GM18867 (cell line): ENCODE results near the gene HEPACAM2.

ENCODE experiments used
- ATAC-seq: cut with Tn5 transposase; IDR thresholded peaks from one replicate; pipeline ENCODE4 v1.9.1; 2021; ENCODE audit warnings: mild to moderate bottlenecking, moderate library complexity; ENCODE audit not compliant: unreplicated experiment

The HEPACAM2 gene

GRCh38 chr7:93226310-93226709 is at the start of gene HEPACAM2:
HEPACAM2 (minus strand) TSS chr7:93226469.
- no peak for ATAC-seq

DNA sequence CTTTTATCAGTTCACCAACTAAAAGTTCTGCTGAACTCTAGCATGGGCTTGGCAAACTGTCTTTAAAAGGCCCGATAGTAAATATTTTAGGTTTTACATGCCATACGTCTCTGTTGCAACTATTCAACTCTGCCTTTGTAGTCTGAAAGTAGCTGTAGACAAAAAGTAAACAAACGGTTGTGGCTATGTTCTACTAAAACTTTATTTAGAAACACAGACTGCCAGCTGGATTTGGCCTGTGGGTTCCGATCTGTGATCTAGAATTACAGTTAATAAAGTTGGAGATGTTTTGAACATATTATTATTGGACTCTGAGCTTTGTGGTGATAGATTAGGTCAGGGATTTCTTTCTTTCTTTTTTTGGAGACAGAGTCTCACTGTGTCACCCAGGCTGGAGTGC is 39.0 kb upstream of the HEPACAM2 start:
- no peak for ATAC-seq

- no peak for ATAC-seq
These were observed 36.3 kb upstream of the HEPACAM2 start for GRCh38 chr7:93262535-93262934.

DNA sequence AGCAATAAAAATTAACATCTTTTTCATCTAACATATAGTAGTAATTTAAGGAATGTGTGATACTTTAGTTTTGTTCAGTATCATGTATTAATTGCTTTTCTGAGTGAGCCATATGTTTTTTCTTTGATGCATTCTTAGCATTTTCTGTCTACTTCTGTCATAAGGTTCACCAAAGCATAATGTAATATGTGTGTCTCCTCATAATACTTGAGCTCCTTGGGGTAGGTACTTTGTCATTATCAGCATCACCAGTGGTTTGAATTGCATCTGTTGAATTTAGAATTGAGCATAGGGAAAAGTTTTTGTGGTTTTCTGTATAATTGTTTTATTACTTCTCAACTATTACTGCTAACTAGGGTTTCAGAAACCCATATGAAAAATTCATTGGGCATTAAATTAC is 32.4 kb upstream of the HEPACAM2 start:
- no peak for ATAC-seq

DNA sequence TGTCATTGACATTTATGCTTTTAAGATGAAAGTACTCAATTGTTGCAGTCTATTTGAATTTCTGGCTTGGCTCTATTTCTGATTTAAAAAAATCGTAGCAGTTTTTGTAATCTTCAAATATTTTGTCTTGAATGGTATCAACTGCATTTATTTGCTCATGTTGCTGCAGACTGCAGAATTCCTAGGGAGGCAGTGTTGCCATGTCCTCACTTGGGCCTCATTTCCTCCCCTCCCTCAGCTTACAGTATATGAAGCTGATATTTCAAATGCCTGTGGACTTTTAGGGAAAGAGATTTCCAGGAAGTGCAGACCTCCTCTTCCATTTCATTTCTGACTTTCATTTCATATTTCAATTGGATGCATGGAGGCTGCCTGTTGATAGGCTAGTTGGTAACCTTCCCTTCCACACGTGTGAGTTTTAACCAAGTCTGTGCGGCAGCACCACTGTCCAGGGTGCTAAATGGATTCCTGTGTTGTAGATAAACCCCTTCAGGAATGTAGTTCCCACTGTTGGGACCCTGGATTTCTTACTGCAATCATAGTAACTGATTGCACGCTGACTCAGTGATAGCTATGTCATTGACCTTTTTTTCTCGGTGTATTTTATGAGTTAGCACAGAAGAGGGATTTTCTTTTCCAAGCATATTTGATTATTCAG is 23.4 kb upstream of the HEPACAM2 start:
- no peak for ATAC-seq

GRCh38 chr7:93245525-93246432 is 19.5 kb upstream of the HEPACAM2 start:
- ATAC-seq = no peak

DNA sequence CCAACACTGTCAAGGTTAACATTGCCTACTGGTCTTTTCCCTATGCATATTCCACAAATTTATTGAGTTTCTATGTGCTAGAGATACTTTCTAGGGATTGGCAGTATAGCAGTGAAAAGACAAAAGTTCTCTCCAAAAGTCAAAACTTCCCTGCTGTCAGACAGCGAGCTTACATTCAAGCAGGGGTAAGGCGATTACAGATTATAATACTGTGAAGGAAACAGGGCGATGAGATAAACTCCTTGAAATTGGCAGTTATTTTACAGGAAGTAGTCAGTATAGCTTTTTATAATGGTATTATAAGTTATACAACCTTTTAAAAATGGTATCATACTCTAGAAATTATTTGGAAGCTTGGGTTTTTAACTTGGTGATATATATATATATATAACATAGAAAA is 15.8 kb upstream of the HEPACAM2 start:
- ATAC-seq = no peak

DNA sequence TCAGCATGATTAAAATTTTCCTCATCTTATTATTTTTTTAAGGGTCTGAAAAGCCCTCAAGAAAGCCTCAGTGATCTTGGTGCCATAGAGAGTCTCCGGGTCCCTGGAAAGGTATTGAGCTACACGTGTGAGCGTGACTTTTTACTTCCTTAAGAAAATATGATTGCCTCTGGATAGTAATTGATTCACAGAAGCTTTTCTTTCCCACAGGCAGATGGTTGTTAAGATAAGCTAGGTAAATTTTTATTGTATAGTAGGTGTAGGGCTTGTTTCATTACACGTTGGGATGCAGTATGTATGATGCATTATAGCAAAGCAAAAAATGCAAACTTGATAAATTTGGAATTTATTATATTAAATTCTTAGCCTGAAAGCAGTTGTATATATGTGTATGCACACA is 13.6 kb upstream of the HEPACAM2 start:
- ATAC-seq = no peak

- no peak for ATAC-seq
These were observed 12.5 kb upstream of the HEPACAM2 start for GRCh38 chr7:93238748-93239147.

DNA sequence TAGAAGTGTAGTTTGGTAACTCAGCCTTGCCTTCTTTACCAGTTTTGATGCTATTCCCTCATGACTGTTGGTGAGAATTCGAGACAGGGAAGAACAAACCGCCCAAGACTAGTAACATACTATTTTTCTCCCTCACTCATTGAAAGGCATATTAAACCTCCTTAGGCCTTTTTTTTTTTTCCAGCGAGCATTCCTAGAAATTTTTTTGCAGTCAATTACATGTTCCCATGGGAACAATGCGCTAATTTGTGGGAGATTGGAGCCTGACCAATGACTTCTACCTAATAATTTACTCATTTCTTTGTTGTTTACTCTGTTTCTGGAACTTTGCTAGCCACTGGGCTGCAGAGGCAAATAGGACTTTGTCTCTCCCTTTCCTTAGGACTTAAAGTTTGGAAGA is 11.9 kb upstream of the HEPACAM2 start:
- ATAC-seq = no peak

- no peak for ATAC-seq
These were observed 9.3 kb upstream of the HEPACAM2 start for GRCh38 chr7:93235541-93235940.

DNA sequence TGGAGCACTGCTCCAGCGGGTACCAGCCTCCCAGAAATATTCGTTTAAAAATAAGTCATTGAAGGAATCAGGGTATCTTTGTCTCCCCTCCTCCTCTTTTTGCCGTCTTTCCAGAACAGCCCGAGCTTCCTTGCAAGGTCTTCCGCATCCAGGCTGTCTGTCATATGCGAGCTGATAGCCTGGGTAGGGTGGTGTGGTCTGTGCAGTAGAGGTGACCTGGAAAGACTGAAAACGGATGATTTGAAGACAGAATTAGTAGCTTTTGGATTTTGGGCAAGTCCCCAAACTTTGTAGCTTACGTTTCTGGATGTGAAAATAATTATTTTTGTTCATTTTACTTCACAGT is 6.4 kb upstream of the HEPACAM2 start:
- no peak for ATAC-seq

GRCh38 chr7:93231799-93232672 is 5.8 kb upstream of the HEPACAM2 start, which contains the start of gene VPS50:
VPS50 (plus strand) TSS chr7:93232366; CDS start chr7:93232468, 102 bp downstream.
- ATAC-seq = peak; percentile 99

DNA sequence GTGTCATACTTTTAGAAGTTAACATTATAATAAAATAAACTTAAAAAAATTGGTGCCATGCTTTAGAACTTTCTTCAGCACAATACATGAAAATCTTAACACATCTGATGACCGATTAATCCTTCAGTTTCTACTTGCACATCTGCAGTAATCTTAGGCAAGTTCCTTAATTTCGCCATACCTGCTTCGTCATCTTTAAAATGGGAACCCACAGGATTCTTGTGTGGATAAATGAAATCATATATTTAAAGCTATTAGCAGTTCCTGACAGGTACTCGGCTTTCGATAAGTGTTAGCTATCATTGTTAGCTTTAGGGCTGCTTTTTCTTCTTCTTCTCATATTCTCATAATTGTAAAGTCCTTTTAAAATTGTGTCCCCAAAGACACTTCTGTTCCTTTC is 5.0 kb upstream of the HEPACAM2 start:
- no peak for ATAC-seq

GRCh38 chr7:93228302-93228701 is 2.0 kb upstream of the HEPACAM2 start:
- peak; percentile 23 for ATAC-seq

DNA sequence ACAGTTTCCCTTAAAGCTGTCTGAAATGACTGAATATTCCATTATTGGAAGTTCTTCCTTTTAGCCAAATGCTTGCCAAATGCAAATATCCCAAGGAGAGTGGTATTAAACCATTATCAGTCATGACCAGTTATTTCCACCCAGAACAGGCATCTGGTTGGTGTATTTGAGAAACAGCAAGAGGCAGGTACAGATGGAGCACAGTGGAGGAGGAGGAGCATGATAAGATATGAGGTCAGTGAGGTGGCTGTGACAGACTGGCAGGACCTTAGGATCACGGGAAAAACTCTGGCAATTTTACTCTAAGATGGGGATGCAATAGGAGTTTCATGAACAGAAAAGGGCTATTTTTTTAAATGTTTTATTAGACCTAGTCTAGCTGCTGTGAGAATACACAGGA is 6.4 kb downstream of the HEPACAM2 start:
- ATAC-seq = no peak

DNA sequence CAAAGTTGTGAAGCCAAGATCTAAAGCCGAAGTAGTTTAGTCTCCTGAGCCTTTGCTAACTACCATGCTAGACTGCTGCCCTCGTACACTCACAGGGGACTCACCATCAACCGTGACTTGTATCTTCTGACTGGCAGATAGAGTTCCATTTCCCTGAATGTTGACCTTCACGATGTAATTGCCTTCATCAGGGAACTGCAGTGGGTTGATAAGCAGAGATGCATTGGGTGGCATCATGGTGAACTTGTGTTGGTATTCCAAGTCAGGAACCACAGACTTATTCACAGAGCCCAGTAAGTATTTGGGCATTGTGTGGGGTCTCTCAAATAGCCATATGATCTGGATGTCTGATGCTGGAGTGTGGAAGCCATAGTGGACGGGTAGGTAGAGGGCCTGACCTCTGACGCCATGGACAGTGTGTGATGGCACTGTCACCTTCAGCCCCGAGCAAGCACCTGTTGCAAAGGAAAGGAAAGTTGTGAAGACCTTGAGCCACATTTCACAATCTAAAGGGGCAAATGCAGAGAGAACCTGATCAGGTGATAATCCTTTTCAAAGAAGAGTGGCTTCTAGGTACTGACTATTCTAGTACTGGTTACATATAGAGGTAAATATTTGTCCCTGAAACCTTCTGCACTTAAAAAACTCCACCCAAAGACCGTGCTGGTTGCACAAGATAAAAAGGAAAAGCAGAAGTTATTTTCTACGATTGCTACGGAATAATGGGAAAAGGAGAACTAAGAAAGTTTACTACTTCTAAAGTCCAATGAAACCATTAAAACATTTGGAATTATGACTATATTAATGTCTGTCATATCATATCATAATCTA is 7.1 kb downstream of the HEPACAM2 start:
- no peak for ATAC-seq

DNA sequence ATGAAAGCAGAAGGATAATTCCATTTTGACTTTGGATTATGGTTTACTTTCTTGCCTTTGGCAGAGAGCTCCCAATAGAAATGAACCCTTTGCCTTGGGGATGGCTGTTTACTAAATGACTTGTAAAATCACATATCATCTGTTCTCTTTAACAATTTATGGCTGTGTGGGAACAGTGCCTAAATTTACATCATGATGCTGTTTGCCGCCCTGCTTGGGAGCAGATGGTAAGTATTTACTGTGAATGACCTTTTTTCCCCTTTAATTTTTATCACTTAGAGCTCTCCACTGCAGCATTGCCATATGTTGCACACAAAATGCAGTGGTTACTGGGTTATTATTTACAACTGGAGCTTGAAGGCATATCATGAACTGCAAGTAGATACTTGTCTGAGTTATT is 13.4 kb downstream of the HEPACAM2 start:
- ATAC-seq = no peak

- no peak for ATAC-seq
These were observed 14.9 kb downstream of the HEPACAM2 start for GRCh38 chr7:93211228-93211818.

GRCh38 chr7:93205046-93205445 is 21.2 kb downstream of the HEPACAM2 start:
- ATAC-seq = no peak
